GM19239 (cell line): ENCODE measurements around the gene FAM174C.
"Not testable (repeated sequence)": the region's sequence is repeated elsewhere in the genome, so short reads cannot be mapped to it uniquely, and the experiment has no call there.

Experiments
- DNase-seq: peaks from one replicate; pipeline ENCODE4 v3.0.0; 2011; ENCODE audit warnings: low spot score; ENCODE audit not compliant: insufficient read length
- FAIRE-seq: peaks from 2 replicates; lab custom pipeline; 2011; peaks lifted over from hg19 to GRCh38; lab: Jason Lieb, UNC

The FAM174C gene

DNA sequence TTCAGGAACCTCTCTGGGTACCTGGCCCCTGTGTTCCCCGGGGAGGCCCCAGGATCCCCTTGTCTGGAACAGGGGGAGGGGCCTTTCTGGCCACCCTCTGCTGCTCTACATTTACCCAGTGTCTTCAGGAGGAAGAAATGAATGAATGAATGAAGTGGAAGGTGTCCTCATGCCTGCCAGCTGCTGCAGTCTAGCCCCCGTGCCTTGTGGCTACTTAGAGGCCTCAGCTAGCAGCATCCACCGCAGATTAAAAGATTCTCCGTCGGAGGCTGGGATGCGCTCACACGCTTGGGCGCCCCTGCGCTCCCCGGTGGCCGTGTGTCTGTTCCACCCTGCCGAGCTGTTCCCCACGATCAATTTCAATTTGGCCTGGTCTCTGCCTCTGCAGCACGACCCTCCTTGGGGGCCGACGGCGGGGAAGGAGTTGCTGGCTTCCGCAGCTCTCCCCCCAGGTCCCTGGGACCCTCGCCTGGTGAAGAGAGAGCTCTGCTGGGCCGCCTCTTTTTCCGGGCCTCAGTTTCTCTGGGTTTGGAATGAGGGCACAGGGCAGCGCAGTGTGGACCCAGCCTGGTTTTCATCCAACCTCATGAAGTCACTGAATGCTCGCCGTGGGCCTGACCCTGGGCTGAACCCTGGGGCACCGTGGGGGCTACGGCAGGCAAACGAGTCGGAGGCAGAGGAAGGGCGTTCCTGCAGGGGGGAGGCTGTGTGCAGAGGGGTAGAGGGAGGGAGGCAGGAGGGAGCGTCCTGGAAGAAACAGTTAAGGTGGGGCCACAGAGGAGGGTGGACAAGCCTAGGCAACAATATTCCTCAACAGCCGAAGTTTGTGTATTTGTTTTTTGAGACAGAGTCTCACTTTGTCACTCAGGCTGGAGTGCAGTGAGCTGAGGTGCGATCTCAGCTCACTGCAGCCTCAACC is 38.6 kb downstream of the FAM174C start:
- FAIRE-seq, result no peak
- no peak for DNase-seq

DNA sequence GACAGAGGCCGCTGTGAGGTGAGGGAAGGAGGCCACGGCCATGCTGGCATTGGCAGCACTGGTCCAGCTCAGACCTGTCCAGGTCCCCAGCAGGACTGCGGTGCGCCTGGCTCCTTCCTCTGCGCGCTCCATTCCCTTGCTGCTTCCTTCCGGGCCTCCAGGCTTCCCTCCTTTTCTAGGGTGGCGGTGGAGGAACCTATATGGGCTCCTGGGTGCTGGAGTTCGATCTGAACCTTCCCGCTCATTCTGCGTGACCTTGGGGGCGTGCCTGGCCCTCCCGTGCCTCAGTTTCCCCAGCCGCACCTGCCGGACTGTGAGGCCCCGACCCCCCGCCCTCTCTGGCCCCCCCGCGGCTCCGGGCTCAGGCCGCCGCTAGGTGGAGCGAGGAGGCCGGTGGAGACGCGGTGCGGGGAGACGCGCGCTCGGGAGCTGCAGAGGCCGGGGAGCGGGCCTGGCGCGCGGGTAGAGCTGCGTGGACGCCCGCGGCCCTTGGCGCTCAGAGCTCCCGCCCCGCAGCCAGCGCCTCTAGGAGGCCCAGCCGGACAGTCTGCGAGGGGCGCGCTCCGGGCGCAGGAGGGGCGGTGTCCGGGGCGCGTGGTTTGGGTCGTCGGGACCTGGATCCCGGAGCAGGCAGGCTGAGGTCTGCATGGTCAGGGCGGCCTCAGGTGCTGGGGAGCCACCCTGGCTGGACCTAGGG is 40.3 kb downstream of the FAM174C start:
- no peak for FAIRE-seq

DNA sequence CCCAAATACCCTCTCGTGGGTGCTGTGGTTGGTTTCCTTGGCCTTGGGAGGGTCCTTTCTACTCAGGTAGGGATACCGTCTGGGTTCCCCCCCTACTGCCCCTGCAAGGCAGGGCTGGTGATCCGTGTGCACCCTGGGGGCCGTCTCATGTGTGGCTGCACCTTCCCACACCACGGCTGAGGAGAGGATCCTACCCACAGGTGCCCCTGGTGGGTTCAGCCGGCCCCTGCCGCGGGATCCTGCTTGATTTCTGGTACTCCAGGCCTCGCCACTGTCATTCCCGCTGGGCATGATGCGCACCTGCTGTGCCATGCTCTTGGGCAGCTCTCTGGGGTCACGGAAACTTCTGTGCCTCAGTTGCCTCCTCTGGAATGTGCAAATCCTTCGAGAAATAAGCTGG is 41.1 kb downstream of the FAM174C start:
- FAIRE-seq, result no peak

More for the DNA sequence above, 40.3 kb downstream of the FAM174C start:
- peak; percentile 86 for DNase-seq

DNA sequence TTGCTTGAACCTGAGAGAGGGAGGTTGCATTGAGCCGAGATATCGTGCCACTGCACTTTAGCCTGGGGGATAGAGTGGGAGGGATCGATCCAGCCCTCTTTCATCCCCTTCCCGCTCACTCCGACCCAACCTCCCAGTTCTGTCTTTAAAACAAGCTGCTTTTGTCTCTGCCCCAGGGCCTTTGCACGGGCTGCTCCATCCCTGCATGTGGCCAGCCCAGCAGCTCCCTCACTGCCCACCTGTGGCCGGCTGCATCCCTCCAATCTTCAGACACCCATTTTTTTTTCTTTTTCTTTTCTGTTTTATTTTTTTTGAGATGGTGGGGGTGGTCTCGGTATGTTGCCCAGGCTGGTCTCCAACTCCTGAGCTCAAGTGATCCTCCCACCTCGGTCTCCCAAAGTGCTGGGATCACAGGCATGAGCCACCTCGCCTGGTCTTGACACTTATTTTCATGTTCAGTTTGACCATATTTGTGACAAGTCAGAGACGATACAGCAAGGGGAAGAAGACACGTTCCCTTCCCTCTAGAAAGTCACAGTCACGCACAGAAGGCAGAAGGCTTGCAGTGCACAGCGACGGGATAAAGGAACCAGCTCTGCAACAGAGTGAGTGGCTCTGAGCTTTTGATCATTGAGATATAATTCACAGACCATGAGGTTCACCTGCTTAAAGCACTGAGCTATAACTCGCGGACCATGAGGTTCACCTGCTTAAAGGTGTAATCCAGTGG is 42.1 kb downstream of the FAM174C start:
- no peak for FAIRE-seq
- DNase-seq, result no peak

More for the DNA sequence above, 41.1 kb downstream of the FAM174C start:
- DNase-seq, result no peak

DNA sequence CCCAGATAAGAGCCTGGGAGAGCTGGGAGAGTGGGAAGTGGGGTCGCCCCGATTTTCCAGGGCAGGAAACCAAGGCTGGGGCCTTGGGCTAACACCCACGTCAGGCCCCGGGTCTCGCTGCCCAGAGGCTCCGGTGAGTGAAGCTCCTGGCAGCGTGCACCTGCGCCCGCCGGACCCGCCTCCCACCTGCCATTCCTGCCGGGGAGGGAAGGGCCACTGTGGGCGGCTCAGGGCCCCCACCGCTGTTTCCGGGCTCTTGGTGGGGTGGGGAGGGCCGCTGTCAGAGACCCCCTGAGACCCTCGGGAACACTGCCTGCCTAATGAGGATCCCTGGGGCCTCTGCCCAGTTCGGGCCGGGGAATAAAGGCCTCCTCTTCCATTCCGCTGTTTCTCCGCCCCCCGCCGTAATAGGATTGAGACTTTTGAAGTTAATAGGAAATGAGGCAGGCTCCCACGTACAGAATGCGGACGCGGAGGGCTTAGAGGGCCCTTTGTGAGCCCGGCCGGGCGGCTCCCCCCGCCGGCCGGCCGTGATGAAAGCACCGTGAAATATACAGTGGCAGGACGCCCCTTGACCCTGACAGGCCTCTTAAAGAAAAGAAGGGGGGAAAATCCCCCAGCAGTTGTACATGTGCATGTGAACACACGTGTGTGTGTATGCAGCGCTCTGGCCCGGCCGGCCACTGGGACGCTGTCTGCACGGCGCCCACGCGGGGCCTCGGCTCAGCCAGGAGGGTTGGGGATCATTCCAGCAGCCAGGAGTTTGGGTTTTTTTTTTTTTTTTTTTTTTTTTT is 43.5 kb downstream of the FAM174C start:
- FAIRE-seq (no peak), DNase-seq (no peak)

DNA sequence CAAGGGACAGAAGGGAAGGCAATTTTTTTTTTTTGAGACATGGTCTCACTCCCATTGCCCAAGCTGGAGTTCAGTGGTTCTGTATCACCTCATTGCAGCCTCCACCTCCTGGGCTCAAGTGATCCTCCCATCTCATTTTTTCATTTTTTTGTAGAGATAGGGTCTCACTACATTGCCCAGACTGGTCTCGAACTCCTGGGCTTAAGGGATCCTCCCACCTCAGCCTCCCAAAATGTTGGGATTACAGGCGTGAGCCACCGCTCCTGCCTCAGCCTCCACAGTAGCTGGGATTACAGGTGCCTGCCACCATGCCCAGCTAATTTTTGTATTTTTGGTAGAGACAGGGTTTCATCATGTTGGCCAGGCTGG is 44.9 kb downstream of the FAM174C start:
- DNase-seq, FAIRE-seq: not testable (repeated sequence)

DNA sequence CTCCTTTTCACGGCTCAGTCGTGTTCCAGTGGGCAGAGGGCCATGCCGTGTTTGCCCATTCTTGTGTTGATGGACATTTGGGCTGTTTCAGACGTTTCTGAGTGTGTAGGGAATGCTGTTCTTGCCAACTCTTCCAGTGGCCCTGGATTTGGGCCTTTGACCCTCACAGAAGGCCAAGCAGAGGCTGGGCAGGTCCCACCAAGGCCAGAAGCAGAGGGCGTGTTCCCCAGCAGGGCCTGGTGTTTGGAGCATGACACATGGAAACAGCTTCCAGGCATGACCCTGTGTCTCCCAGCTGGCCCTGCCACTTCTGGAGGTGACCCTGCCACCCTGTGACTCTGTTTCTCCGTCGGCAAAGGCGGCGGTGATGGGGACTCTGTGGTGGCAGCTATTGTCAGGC is 46.2 kb downstream of the FAM174C start:
- FAIRE-seq (no peak), DNase-seq (no peak)

DNA sequence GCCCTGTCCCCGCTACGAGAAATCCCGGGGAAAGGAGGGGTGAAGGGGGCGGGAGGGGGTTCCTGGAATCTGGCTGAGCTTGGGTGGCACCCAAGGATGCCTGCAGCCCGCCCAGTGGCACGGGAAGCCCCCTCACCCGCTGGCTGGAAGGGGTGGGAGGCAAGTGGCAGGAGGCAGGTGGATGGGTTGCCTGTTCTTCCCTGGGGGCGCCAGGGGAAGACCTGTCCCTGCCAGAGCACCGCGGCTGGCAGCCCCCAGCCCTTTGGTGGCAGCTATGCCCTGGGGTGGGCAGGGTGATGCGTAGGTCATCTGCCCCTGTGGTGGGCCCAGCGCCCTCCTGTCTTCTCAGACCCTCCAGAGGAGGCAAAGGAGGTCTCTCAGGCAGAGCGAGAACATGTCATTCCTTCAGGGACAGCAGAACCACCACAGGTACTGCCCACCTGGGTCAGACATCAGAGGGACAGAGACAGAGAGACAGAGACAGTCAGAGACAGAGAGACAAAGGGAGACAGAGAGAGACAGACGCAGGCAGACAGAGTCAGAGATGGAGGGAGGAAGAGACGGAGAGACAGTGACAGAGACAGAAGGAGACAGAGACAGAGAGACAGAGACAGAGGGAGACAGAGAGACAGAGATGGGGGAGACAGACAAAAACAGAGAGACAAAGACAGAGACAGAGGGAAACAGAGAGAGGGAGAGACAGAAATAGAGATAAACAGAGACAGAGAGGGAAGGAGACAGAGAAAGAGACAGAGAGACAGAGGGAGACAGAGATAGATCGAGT is 47.1 kb downstream of the FAM174C start:
- DNase-seq, result no peak
- FAIRE-seq, result no peak

DNA sequence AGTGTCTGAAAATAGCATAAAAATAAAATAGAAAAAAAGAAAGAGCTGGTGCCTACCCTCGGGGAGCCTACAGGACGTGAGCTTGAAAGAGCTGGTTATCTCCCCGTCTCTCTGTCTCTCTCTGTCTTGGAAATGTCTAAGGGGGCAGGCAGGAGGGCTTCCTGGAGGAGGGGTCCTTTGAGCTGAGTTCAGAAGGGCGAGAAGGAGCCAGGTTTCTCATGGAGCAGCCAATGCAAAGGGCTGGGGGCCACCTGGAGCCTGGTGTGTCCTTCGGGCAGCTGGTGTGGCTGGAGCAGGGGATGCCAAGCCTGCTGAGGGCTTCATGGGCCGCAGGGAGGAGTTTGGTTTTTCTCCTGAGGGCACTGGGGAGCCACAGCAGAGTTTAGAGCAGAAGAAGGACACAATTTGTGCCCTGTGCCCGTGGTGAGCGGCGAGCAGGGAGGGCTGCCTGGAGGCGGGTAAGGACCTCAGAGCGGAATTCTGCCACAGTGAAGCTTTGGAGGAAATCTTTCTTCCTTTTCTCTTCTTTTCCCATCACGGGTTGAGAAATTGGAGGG is 49.0 kb downstream of the FAM174C start:
- DNase-seq, result no peak
- FAIRE-seq, result no peak

DNA sequence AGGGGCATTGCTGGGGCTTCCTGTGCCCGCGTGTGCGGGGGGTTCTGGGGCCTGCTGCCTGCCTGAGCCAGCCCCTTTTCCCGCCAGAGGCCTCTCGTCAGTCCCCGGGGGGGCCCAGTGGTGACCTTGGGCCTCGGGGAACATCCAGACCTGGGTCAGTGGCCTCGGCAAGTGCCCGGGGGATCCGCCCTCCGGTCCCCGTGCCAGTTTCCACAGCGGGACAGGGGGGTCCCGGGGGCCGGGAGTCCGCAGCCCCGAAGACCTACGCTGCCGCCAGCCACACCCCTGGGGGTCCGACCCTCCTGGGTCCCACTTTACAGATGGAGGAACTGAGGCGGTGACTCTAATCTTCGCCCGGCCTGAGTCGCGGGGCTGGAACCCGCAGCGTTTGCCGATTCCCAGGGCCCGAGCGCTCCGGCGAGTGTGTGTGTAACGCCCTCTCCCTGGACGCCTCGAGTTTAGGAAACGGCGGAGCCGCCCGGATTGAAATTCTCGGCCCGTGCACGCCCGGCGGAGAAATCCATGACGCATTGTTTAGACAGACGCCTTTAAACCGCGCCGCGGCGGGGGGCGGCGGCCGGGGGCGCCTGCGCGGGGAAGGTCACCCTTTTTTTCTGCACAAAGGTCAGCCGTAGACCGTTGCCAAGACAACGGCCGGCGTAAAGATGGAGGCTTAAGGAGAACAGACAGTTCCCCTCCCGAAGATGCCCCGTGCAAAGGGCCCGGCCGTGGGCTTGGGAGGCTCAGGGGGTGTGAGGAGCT is 49.7 kb downstream of the FAM174C start:
- DNase-seq (peak; percentile 15), FAIRE-seq (no peak)

DNA sequence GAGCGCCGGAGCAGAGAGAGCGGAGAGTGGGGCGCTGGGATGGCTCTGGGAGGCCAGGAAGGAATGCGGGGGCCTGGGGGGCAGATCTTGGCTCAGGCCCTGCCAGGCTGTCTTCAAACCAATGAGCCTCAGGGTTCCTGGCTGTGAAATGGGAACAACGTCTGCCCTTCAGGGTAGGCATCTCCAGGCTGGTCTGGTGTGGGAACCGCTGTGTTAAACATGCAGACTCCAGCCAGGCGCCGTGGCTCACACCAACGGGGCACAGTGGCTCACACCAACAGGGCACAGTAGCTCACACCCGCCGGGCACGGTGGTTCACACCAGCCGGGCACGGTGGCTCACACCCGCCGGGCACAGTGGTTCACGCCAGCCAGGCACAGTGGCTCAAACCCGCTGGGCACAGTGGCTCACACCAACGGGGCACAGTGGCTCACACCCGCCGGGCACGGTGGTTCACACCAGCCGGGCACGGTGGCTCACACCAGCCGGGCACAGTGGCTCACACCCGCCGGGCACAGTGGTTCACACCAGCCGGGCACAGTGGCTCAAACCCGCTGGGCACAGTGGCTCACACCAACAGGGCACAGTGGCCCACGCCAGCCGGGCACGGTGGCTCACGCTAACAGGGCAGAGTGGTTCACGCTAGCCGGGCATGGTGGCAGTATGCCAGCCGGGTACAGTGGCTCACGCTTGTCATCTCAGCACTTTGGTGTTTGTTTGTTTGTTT is 50.4 kb downstream of the FAM174C start:
- DNase-seq (peak; percentile 17), FAIRE-seq (no peak)

DNA sequence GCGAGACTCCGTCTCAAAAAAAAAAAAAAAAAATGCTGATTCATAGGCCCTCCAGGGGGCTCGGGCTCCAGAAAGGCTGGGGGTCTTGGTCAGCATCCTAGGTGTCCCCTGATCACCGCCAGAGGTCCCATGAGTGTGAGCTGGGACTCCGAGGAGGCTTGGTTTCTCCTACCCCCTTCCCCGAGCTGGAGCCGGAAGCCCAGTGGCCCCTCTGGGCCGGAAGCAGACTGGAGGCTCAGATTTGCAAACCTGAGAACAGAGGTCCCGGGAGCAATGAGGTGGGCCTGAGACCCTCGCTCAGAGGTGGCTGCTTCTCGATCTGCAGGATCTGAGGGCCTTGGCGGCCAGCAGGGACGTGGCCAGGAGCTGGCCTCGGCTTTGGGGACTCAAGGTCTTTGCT is 51.8 kb downstream of the FAM174C start:
- FAIRE-seq (no peak), DNase-seq (peak; percentile 10)
